Dendritic cell treated with granulocyte-macrophage colony-stimulating factor and Interleukin-4, amounts not matched to agents 40 ng/mL and 50 ng/mL, for 4 days (primary cell): ENCODE measurements around the gene MALSU1.

Source experiments
- H3K27ac Mint-ChIP-seq: one replicate; pipeline ENCODE4 v1.8.0; 2022; ENCODE audit warnings: mild to moderate bottlenecking, mixed read lengths
- H3K27me3 Mint-ChIP-seq: one replicate; pipeline ENCODE4 v1.8.0; 2022; ENCODE audit warnings: mild to moderate bottlenecking, mixed read lengths
- H3K36me3 Mint-ChIP-seq: one replicate; pipeline ENCODE4 v1.8.0; 2022; ENCODE audit warnings: low read depth, mixed read lengths
- H3K4me1 Mint-ChIP-seq: one replicate; pipeline ENCODE4 v1.8.0; 2022; ENCODE audit warnings: low read depth, mixed read lengths
- H3K4me3 Mint-ChIP-seq: one replicate; pipeline ENCODE4 v1.8.0; 2022; ENCODE audit warnings: mild to moderate bottlenecking, moderate library complexity, mixed read lengths
- H3K9me3 Mint-ChIP-seq: one replicate; pipeline ENCODE4 v1.8.0; 2022; ENCODE audit warnings: mixed read lengths
- intact Hi-C: fragments of 100-400 bp; cut with micrococcal nuclease; formaldehyde crosslinking; loops from one replicate; pipeline ENCODE4 v1.15.0; 2022

Gene MALSU1

DNA sequence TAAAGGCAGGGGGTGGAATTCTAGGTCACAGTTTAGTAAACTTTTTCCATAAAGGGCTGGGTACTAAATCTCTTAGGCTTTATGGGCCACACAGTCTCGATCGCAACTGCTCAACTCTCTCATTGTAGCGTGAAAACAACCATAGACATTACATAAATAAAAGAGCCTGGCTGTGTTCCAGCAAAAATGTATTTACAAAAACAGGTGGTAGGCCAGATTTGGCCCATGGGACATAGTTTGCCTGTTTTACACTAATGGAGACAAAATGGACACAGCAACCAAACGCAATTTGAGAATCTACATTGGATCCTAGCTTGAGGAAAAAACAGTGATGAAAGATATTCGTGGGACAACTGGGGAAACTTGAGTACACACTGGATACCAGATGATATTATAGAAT lies 23.2 kb upstream of the MALSU1 start:
- intact Hi-C loops, result loop anchor here (5.0 to 10.0 kb wide), 2 partner anchors 259 to 436 kb away; partner anchors contain the start of genes STK31 and TRA2A
- Mint-ChIP-seq H3K27ac (no peak overlapping the region), H3K27me3 (peaks cover 3% of the 10 kb centered on the region), H3K4me1 (peaks cover 6% of the 10 kb centered on the region), H3K36me3 (peaks cover 16% of the 10 kb centered on the region), H3K9me3 (no peaks in the 10 kb centered on the region), H3K4me3 (no peak overlapping the region)

DNA sequence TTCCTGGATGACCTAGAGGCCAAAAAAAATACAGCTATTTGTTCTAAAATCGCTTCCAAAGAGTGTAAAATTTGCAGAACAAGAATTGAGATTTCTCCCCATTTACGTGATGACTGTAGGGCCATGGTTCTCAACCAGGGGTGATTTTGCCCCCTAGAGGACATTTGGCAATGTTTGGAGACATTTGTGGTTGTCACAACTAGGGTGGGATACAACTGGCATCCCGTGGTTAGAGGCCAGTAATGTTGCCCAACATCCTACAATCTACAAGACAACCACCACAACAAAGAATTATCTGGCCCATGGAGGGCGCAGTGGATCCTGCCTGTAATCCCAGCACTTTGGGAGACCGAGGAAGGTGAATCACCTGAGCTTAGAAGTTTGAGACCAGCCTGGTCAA lies 22.8 kb upstream of the MALSU1 start:
- Mint-ChIP-seq H3K9me3 (no peaks in the 10 kb centered on the region), H3K27me3 (peaks cover 3% of the 10 kb centered on the region), H3K36me3 (peaks cover 12% of the 10 kb centered on the region), H3K27ac (no peak overlapping the region), H3K4me1 (peaks cover 6% of the 10 kb centered on the region), H3K4me3 (no peak overlapping the region)
- intact Hi-C loops, result loop anchor here (5.0 to 10.0 kb wide), 2 partner anchors 258 to 436 kb away; partner anchors contain the start of genes STK31 and TRA2A

DNA sequence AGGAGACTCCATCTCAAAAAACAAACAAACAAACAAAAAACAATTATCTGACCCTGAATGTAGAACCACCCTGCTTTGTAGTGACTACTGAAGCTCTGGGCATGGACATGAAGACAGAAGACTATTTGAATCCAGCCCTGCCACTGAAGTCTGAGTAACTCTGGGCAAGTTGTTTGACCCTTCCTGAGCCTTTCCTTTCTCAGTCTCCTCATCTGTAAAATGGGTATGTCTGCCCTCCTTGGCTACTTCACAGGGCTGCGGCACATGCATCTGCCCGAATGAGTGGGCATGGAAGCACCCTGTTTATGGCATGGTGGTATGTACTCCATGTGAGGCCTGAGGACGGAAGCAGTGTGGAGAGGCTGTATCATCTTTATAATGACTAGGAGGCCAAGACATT lies 22.2 kb upstream of the MALSU1 start:
- Mint-ChIP-seq H3K4me3 (no peak overlapping the region), H3K27me3 (peaks cover 3% of the 10 kb centered on the region), H3K27ac (no peak overlapping the region), H3K4me1 (peaks cover 6% of the 10 kb centered on the region), H3K36me3 (peaks cover 11% of the 10 kb centered on the region), H3K9me3 (no peaks in the 10 kb centered on the region)
- intact Hi-C loops, result loop anchor here (5.0 to 10.0 kb wide), 2 partner anchors 258 to 435 kb away; partner anchors contain the start of genes STK31 and TRA2A

DNA sequence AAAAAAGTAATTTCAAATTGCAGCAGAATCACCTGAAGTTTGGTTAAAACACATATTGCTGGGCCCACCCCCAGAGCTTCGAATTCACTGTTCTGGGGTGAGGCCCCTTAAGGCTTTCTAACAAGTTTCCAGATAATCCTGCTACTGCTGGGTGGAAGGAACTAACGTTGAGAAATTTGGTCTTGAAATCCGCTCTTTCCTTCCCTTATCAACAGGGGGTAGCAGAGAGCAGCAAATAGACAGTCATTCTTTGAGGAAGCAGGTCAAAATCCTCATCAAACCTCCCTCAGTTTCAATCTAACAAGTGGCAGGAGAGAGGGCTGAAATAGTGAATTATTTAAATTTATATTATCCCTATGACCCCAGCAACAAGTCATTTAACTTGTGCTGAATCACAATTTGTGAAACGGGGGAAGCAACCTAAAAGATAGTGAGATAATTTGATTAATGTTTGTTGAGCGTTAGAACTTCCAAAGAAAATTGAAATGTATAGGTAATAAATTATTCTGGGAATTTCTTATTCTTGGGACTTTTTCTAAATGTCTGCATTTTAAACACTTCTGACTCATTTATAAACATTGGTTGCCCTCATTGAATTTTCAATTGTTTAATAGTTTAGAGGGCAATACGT lies 21.7 kb upstream of the MALSU1 start:
- intact Hi-C loops, result loop anchor here (5.0 to 10.0 kb wide), 2 partner anchors 257 to 435 kb away; partner anchors contain the start of genes STK31 and TRA2A
- Mint-ChIP-seq H3K9me3 (no peaks in the 10 kb centered on the region), H3K36me3 (peaks cover 7% of the 10 kb centered on the region), H3K27me3 (no peaks in the 10 kb centered on the region), H3K27ac (no peak overlapping the region), H3K4me1 (peaks cover 6% of the 10 kb centered on the region), H3K4me3 (no peak overlapping the region)

DNA sequence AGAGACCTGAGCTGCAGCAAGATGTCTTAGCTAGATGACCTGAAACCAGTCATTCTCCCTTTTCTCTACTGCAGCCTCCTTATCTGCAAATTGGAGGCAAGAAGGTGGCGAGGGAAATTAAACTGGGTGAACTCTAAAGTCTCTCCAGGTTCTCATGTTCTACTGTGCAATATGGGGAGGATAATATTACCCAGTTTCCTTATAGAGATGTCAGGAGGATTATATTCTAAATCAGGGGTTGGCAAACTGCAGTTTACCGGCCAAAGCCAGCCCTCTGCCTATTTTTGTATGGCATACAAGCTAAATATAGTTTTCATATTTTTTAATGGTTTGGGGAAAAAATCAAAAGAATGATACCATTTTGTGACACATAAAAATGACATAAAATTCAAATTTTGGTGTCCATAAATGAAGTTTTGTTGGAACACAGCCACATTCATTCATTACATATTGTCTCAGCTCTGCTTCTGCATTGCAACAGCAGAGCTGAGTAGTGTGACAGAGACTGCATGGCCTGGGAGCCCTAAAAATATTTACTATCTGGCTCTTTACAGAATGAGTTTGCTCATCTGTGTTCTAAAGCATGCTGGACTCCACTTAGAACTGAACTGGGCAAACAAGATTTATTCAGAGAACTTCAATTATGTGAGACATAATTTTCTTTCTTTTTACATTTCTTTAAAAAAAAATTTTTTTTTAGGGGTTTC lies 19.2 kb upstream of the MALSU1 start:
- no peak overlapping the region for H3K4me3 Mint-ChIP-seq
- intact Hi-C loops, result loop anchor here (5.0 to 10.0 kb wide), 2 partner anchors 255 to 432 kb away; partner anchors contain the start of genes STK31 and TRA2A
- no peak overlapping the region for H3K27ac Mint-ChIP-seq
- H3K4me1 Mint-ChIP-seq, result no peaks in the 10 kb centered on the region
- H3K36me3 Mint-ChIP-seq, result peaks cover 4% of the 10 kb centered on the region
- no peaks in the 10 kb centered on the region for H3K27me3 Mint-ChIP-seq
- H3K9me3 Mint-ChIP-seq, result no peaks in the 10 kb centered on the region

DNA sequence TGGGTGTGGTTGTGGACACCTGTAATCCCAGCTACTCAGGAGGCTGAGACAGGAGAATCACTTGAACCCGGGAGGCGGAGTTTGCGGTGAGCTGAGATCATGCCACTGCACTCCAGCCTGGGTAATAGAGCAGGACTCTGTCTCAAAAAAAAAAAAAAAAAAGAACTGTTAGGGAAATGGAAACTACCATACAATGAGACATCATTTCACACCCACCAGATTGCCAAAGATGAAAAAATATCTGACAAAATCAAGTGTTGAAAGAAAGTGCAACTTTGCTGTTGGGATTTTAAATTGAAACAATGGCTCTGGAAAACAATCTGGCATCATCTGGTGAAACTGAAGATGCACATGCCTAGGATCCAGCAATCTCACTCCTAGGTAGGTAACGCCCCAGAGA lies 16.1 kb upstream of the MALSU1 start:
- no peaks in the 10 kb centered on the region for H3K27me3 Mint-ChIP-seq
- no peak overlapping the region for H3K4me3 Mint-ChIP-seq
- peaks cover 6% of the 10 kb centered on the region for H3K4me1 Mint-ChIP-seq
- intact Hi-C loops, result no loop called here
- H3K36me3 Mint-ChIP-seq, result no peaks in the 10 kb centered on the region
- H3K27ac Mint-ChIP-seq, result no peak overlapping the region
- H3K9me3 Mint-ChIP-seq, result peaks cover 9% of the 10 kb centered on the region

DNA sequence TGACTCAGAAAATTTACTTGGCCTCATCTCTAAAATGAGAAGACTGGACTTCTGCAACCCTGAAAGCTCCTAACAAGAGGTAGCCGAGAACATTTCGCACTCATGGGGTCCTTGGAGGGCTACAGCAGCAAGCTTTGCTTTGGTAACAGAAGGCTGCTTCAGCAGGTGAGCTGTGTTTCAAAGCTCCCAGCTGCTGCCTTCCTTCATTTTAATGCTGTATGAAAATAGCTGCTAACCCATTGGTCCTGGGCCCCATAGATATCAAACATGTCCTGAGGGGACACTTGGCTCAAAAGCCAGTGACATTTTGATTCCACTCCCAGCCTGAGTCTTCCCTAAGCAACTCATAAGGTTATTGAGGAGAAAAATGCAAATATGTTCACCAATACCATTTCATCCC lies 14.3 kb upstream of the MALSU1 start:
- peaks cover 9% of the 10 kb centered on the region for H3K9me3 Mint-ChIP-seq
- H3K27ac Mint-ChIP-seq, result no peak overlapping the region
- H3K27me3 Mint-ChIP-seq, result no peaks in the 10 kb centered on the region
- intact Hi-C loops, result no loop called here
- H3K4me3 Mint-ChIP-seq, result no peak overlapping the region
- no peaks in the 10 kb centered on the region for H3K36me3 Mint-ChIP-seq
- H3K4me1 Mint-ChIP-seq, result peaks cover 6% of the 10 kb centered on the region

DNA sequence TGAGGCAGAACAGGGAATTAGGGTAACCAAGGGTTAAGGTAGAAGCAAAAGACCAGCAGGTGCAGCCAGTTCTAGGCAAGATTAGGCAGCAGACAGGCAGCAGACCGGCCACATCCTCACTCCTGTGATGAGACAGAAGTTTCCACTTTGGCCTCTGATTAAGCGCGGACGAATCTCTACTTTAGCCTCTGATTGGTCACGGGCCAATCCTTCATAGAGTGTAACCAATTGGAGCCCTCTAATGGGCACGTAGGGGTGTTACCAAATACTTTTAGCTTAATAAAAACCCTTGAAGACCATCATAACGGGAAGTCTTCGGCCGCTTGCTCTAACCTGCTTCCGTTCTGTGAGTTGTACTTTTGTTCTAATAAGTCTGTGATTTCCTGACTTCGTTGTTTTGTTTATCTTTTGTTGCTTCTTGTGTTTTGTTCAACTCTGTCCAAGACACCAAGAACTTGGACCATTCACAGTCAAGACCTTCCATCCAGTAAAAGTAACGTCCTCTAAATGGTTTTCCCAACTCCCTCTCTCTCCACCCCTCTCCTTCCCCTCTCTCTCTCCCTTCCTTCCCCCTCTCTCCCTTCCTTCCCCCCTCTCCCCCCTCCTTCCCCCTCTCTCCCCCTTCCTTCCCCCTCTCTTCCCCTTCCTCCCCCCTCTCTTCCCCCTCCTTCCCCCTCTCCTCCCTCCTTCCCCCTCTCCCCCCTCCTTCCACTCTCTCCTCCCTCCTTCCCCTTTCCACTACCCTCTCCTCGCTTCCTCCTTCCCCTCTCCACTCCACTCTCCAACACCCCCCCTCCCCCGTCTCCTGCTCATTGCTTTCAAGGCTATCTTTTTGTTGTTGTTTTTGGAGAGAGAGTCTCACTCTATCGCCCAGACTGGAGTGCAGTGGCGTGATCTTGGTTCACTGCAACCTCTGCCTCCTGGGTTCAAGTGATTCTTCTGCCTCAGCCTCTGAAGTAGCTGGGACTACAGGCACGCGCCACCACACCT lies 13.2 kb upstream of the MALSU1 start:
- H3K27me3 Mint-ChIP-seq, result no peaks in the 10 kb centered on the region
- intact Hi-C loops, result no loop called here
- no peaks in the 10 kb centered on the region for H3K36me3 Mint-ChIP-seq
- H3K9me3 Mint-ChIP-seq, result peaks cover 9% of the 10 kb centered on the region
- H3K4me3 Mint-ChIP-seq, result no peak overlapping the region
- peaks cover 6% of the 10 kb centered on the region for H3K4me1 Mint-ChIP-seq
- H3K27ac Mint-ChIP-seq, result no peak overlapping the region

DNA sequence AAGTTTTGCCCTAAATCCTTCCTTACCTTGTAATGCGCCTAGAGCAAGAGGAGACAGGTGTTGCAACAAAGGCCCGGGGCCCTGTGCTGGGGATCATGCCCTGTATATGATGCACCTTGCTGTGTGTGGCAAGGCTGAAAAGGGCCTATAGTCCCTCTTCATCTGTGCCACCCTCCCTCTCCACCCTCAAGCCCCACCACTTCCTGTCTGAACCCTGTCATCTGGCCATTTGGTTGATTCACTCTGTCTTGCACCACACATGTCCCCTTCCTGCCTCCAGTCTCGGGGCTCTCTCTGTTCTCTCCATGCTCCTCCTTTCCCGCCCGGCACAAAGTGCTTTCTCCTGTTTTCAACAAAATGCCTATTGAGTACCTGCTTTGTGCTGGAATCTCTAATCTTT lies 11.5 kb upstream of the MALSU1 start:
- Mint-ChIP-seq H3K4me3 (no peak overlapping the region), H3K36me3 (no peaks in the 10 kb centered on the region), H3K27ac (no peak overlapping the region), H3K4me1 (peaks cover 6% of the 10 kb centered on the region), H3K27me3 (no peaks in the 10 kb centered on the region), H3K9me3 (peaks cover 9% of the 10 kb centered on the region)
- intact Hi-C loops, result no loop called here

DNA sequence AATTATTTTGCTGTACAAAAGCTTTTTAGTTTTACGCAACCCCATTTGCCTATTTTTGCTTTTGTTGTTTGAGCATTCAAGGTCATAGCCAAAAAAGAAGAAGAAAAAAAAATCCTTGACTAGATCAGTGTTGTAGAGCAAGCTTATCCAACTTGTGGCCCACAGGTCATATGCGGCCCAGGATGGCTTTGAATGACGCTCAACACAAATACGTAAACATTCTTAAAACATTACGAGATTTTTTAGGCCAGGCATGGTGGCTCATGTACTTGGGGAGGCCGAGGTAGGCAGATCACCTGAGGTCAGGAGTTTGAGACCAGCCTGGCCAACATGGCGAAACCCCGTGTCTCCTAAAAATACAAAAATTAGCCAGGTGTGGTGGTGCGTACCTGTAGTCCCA lies 8.1 kb upstream of the MALSU1 start:
- no peak overlapping the region for H3K4me3 Mint-ChIP-seq
- H3K36me3 Mint-ChIP-seq, result no peaks in the 10 kb centered on the region
- H3K27me3 Mint-ChIP-seq, result no peaks in the 10 kb centered on the region
- peaks cover 4% of the 10 kb centered on the region for H3K9me3 Mint-ChIP-seq
- intact Hi-C loops, result no loop called here
- H3K27ac Mint-ChIP-seq, result no peak overlapping the region
- H3K4me1 Mint-ChIP-seq, result peaks cover 6% of the 10 kb centered on the region

DNA sequence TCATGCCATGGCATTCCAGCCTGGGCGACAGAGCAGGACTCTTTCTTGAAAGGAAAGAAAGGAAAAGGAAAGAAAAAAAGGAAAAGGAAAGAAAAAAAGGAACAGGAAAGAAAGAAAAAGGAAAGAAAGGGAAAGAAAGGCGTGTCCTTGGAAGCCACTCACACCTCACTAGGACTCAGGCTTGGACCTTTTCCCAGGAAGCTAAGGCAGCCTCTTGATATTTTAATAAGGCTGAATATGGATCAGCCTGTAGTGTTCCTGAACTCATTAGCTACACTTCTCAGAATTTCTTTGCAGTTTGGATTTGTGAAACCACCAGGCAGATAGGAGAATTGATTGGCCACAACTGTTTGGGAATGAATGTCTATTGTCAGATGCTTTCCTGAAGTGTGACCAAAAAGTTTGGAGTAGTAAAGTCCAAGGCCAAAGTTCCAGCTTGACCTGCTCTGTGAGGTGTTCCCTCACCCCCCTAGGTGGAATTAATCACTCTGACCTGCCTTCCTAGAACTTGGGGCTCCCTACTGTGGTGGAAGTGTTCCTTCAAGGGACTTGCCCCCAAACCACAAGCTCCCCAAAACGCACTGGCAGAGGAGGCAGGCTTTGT lies 7.1 kb upstream of the MALSU1 start:
- Mint-ChIP-seq H3K4me1 (peaks cover 6% of the 10 kb centered on the region), H3K9me3 (no peaks in the 10 kb centered on the region), H3K27ac (no peak overlapping the region), H3K36me3 (no peaks in the 10 kb centered on the region), H3K27me3 (no peaks in the 10 kb centered on the region), H3K4me3 (no peak overlapping the region)
- intact Hi-C loops, result no loop called here

DNA sequence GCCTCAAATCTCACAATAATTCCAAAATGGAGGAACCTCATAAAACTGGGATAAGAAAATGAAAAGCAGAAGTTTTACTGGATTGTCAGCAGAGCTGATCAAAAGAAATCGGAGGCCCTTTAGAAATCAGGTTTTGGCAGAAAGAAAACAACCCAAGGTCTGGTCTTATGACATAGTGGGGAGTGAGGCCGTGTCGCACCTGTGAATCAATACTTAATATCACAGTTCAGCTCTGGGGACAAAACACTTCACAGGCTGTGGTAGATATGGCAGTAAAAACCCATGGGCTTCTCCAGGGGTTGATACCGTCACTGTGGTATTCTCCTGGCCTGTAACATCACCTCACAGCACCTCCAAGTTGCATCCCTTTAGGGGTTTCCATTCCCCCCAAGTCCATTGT lies 6.5 kb upstream of the MALSU1 start:
- H3K4me1 Mint-ChIP-seq, result peaks cover 4% of the 10 kb centered on the region
- H3K36me3 Mint-ChIP-seq, result no peaks in the 10 kb centered on the region
- no peak overlapping the region for H3K27ac Mint-ChIP-seq
- intact Hi-C loops, result no loop called here
- H3K27me3 Mint-ChIP-seq, result no peaks in the 10 kb centered on the region
- no peak overlapping the region for H3K4me3 Mint-ChIP-seq
- no peaks in the 10 kb centered on the region for H3K9me3 Mint-ChIP-seq

DNA sequence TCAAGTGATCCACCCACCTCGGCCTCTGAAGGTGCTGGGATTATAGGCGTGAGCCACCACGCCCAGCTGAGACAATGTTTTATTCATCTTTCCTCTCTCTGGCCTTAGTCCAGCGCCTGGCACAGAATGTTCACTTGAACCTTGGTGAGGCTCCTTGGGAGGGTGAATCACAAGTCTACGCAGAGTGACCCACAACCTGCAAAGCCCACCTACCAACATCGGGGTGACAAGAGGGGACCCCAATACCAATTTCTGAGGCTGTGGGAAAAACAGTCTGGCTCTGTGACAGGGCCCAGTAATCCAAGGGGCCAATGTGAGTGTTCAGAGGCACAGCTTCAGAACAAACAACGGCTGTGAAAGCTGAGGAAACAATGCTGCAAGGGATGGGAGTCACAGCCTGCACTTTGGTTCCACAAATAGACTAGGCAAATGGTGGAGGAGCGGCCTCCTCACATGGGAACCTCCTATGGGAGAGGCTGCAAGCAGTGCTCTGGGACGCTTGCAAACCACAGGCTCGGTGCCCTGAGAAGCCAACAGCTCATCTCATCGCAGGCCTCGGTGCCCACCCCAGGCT lies 5.6 kb upstream of the MALSU1 start:
- intact Hi-C loops, result no loop called here
- H3K4me3 Mint-ChIP-seq, result no peak overlapping the region

More for the DNA sequence above, 5.6 kb upstream of the MALSU1 start:
- Mint-ChIP-seq H3K27ac (no peak overlapping the region), H3K27me3 (no peaks in the 10 kb centered on the region), H3K4me1 (no peaks in the 10 kb centered on the region), H3K36me3 (no peaks in the 10 kb centered on the region), H3K9me3 (no peaks in the 10 kb centered on the region)
